Sigmoid colon (tissue), 7 donors: Measurements from ENCODE around the gene SIX1. TPM values are rescaled to one million over a fixed set of nuclear protein-coding genes. Genes with fewer than 3 reads are reported as not detected.

Source experiments
- DNase-seq: peaks from one replicate; pipeline ENCODE4 v3.0.0-alpha.2; 2019
- H3K27ac ChIP-seq, 4 donors: fragments of 200-600 bp; sonication (generic); one replicate each; pipeline ENCODE4 v1.5.1; 2016 to 2019; ENCODE audit warnings: mild to moderate bottlenecking in 1 of 4
- H3K27me3 ChIP-seq, 3 donors: fragments of 200-600 bp; sonication (generic); one replicate each; pipeline ENCODE4 v1.5.1; 2019; ENCODE audit warnings: mild to moderate bottlenecking in 1 of 3
- H3K36me3 ChIP-seq, 4 donors: fragments of 200-600 bp; sonication (generic); one replicate each; pipeline ENCODE4 v1.5.1; 2016 to 2019
- H3K4me1 ChIP-seq, 4 donors: fragments of 200-600 bp; sonication (generic); one replicate each; pipeline ENCODE4 v1.5.1; 2017 to 2019
- H3K4me3 ChIP-seq, 4 donors: fragments of 200-600 bp; sonication (generic); one replicate each; pipeline ENCODE4 v1.5.1; 2017 to 2019; ENCODE audit warnings: mild to moderate bottlenecking in 2 of 4, moderate library complexity in 1 of 4
- H3K9me3 ChIP-seq, 4 donors: fragments of 200-600 bp in 3 of 4; sonication (generic) in 3 of 4; one replicate each; pipeline versions ENCODE4 v1.5.1 to v1.6.1; 2013 to 2019
- CTCF ChIP-seq, 4 experiments: fragments of 450-650 bp in 3 of 4; fragments of 200-600 bp in 1 of 4; IDR thresholded peaks; one replicate each; pipeline ENCODE4 v1.5.1; 2016 to 2019; ENCODE audit warnings: antibody characterized with exemption in 4 of 4, mild to moderate bottlenecking in 3 of 4, moderate library complexity in 2 of 4
- EP300 ChIP-seq, 4 donors: sonication (generic); formaldehyde crosslinking; IDR thresholded peaks; one replicate each; pipeline ENCODE4 v1.6.1; 2017; ENCODE audit warnings: antibody characterized with exemption in 4 of 4
- POLR2A ChIP-seq, 2 donors: fragments of 450-650 bp; IDR thresholded peaks; one replicate each; pipeline ENCODE4 v1.6.1; 2016; ENCODE audit warnings: antibody characterized with exemption in 2 of 2, mild to moderate bottlenecking in 2 of 2, moderate library complexity in 2 of 2
- POLR2AphosphoS5 ChIP-seq, 4 donors: sonication (generic); formaldehyde crosslinking; IDR thresholded peaks; one replicate each; pipeline ENCODE4 v1.6.1; 2017; ENCODE audit warnings: antibody characterized with exemption in 4 of 4
- WGBS, 2 donors: extraction: QIAGEN DNeasy Blood & Tissue Kit; methylation state at CpG; one replicate each; pipeline ENCODE4 v1.1.7; 2013; 5-methylcytosine and 5-hydroxymethylcytosine counted together
- intact Hi-C: fragments of 100-400 bp; cut with DNase I; formaldehyde crosslinking; loops from one replicate; pipeline ENCODE4 v1.15.1; 2023
- polyA plus RNA-seq, 3 donors: library from polyadenylated mRNA; stranded (reverse); fragments of 200-250 nt; gene quantifications; one replicate each; pipeline ENCODE4 v1.2.3, GENCODE V29; 2013
- total RNA-seq, 4 donors: library from RNA; depleted of rRNA; stranded (reverse); fragments of >200 nt; gene quantifications; one replicate each; pipeline ENCODE4 v1.1.0, GENCODE V29; 2016
- donor health status: healthy with polysubstance abuse.
- donor health status: Bipolar disorder and iron deficiency.
- donor health status: healthy.

SIX1 gene
- total and polyA plus RNA-seq, 7 donors: 0.01 to 0.71 TPM; not detected in 5

GRCh38 chr14:60602291-60602690 lies 47.0 kb downstream of the SIX1 start:
- H3K27me3 ChIP-seq: peaks cover 0 to 13% (median 0%) of the 10 kb centered on the region in 3 donors
- H3K4me1 ChIP-seq: peaks cover 0 to 16% (median 12%) of the 10 kb centered on the region in 4 donors
- H3K4me3 ChIP-seq: no peak overlapping the region
- TF ChIP-seq CTCF (IDR thresholded peaks at IDR 0.05): no peak
- TF ChIP-seq EP300 (IDR thresholded peaks at IDR 0.05): peak in 1 of 4 donors; percentile 35
- TF ChIP-seq POLR2AphosphoS5 (IDR thresholded peaks at IDR 0.05): peak in 3 of 4 donors; percentile 63 to 84 (median 73)
- TF ChIP-seq POLR2A (IDR thresholded peaks at IDR 0.05): no peak
- no peaks in the 10 kb centered on the region for H3K9me3 ChIP-seq
- no peak overlapping the region for H3K27ac ChIP-seq
- intact Hi-C loops: no loop called here
- no peak for DNase-seq
- H3K36me3 ChIP-seq: no peaks in the 10 kb centered on the region

- Histone ChIP-seq H3K4me1 (peaks cover 0 to 16% (median 12%) of the 10 kb centered on the region in 4 donors), H3K9me3 (no peaks in the 10 kb centered on the region), H3K27me3 (peaks cover 0 to 13% (median 0%) of the 10 kb centered on the region in 3 donors), H3K27ac (no peak overlapping the region), H3K4me3 (no peak overlapping the region), H3K36me3 (no peaks in the 10 kb centered on the region)
- DNase-seq: no peak
- TF ChIP-seq POLR2AphosphoS5 (IDR thresholded peaks at IDR 0.05) (no peak), EP300 (IDR thresholded peaks at IDR 0.05) (no peak), CTCF (IDR thresholded peaks at IDR 0.05) (no peak), POLR2A (IDR thresholded peaks at IDR 0.05) (no peak)
- intact Hi-C loops: no loop called here
Observed at GRCh38 chr14:60599727-60600126, 49.5 kb downstream of the SIX1 start.

GRCh38 chr14:60596139-60596538 lies 53.1 kb downstream of the SIX1 start:
- no peak overlapping the region for H3K27ac ChIP-seq
- TF ChIP-seq CTCF (IDR thresholded peaks at IDR 0.05) (no peak), POLR2A (IDR thresholded peaks at IDR 0.05) (no peak), EP300 (IDR thresholded peaks at IDR 0.05) (no peak), POLR2AphosphoS5 (IDR thresholded peaks at IDR 0.05) (no peak)
- H3K36me3 ChIP-seq: no peaks in the 10 kb centered on the region
- no peaks in the 10 kb centered on the region for H3K9me3 ChIP-seq
- H3K4me1 ChIP-seq: no peaks in the 10 kb centered on the region
- no peak overlapping the region for H3K4me3 ChIP-seq
- intact Hi-C loops: no loop called here
- H3K27me3 ChIP-seq: no peaks in the 10 kb centered on the region
- no peak for DNase-seq

GRCh38 chr14:60594062-60594461 lies 55.2 kb downstream of the SIX1 start:
- H3K4me3 ChIP-seq: no peak overlapping the region
- no peaks in the 10 kb centered on the region for H3K27me3 ChIP-seq
- DNase-seq: no peak
- no peak overlapping the region for H3K27ac ChIP-seq
- H3K36me3 ChIP-seq: no peaks in the 10 kb centered on the region
- no peak for TF ChIP-seq CTCF (IDR thresholded peaks at IDR 0.05)
- TF ChIP-seq POLR2AphosphoS5 (IDR thresholded peaks at IDR 0.05): no peak
- no peak for TF ChIP-seq POLR2A (IDR thresholded peaks at IDR 0.05)
- no peak for TF ChIP-seq EP300 (IDR thresholded peaks at IDR 0.05)
- H3K4me1 ChIP-seq: peaks cover 0 to 3% (median 0%) of the 10 kb centered on the region in 4 donors
- H3K9me3 ChIP-seq: no peaks in the 10 kb centered on the region
- WGBS, 2 donors: 83 to 93% methylated on average over 3 of the region's 3 CpGs
- intact Hi-C loops: no loop called here

Other genes with a start within 250 kb of the SIX1 start
- 1 to 10 TPM in 1 of 4 donors, under 1 TPM in 2, not detected in 1; 0.16 to 1.6 (median 0.36) TPM for gene C14orf39, start 163.4 kb downstream of the SIX1 start, total RNA-seq
- gene C14orf39, start 163.4 kb downstream of the SIX1 start, polyA plus RNA-seq: not detected
- not detected for gene SIX6, start 140.3 kb downstream of the SIX1 start, total RNA-seq
- gene SIX6, start 140.3 kb downstream of the SIX1 start, polyA plus RNA-seq: not detected
- gene SIX4, start 74.9 kb upstream of the SIX1 start, total RNA-seq: 1 to 10 TPM; 1.5 to 2.7 (median 1.9) TPM
- gene SIX4, start 74.9 kb upstream of the SIX1 start, polyA plus RNA-seq: under 1 TPM in 1 of 3 donors, not detected in 2; 0.10 TPM
- gene MNAT1, start 85.3 kb upstream of the SIX1 start, total RNA-seq: 10 to 100 TPM; 22.4 to 65.0 (median 39.0) TPM
- gene MNAT1, start 85.3 kb upstream of the SIX1 start, polyA plus RNA-seq: 10 to 100 TPM in 2 of 3 donors, 1 to 10 TPM in 1; 9.5 to 12.6 (median 11.6) TPM